NK-92 (cell line): ENCODE results near the gene KCNB1.

ENCODE experiments used
- DNase-seq: peaks from one replicate; lab custom pipeline; 2025; ENCODE audit not compliant: unreplicated experiment; lab: John Stamatoyannopoulos, UW

KCNB1 gene

GRCh38 chr20:49482621-49483017, at the start of gene KCNB1:
Gene KCNB1 (minus strand): TSS chr20:49482668. CDS start chr20:49482480, 188 bp downstream.
- DNase-seq: no peak

GRCh38 chr20:49529470-49529869, 47.0 kb upstream of the KCNB1 start:
- no peak for DNase-seq

DNA sequence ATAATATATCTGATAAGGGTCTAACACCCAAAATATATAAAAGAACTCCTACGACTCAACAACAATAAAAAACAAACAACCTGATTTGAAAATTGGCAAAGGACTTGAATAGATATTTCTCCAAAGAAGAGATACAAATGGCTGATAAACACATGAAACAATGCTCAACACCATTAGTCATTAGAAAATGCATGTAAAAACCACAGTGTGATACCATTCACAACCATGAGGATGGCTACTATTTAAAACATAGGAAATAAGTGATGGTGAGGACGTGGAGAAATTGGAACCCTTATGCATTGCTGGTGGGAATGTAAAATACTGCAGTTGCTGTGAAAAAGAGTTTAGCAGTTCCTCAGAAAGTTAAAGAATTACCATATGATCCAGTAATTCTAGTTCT, 44.1 kb upstream of the KCNB1 start:
- DNase-seq: no peak

DNA sequence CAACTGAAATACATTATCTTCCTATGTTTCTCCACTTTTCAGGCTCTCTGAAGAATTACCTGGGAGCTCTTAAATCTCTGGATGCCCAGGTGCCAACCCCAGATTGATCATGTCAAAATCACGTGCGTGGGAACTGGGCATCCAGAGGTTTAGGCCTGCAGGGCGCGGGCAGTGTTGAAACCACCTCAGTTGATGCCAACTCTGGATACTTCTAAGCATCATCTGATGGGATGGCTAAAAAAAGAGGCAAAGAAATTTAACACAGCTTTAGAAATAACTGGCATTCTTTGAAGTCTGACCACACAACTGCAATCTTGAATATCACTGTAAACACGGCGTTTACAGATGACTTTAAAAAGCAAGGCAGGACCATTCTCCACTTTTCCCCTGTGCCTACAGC, 43.6 kb upstream of the KCNB1 start:
- DNase-seq: no peak

- DNase-seq: no peak
Measured at GRCh38 chr20:49523767-49524360, 41.4 kb upstream of the KCNB1 start.

GRCh38 chr20:49521356-49521755, 38.9 kb upstream of the KCNB1 start:
- DNase-seq: no peak

- DNase-seq: no peak
Measured at GRCh38 chr20:49519777-49520359, 37.4 kb upstream of the KCNB1 start.

GRCh38 chr20:49519212-49519712, 36.8 kb upstream of the KCNB1 start:
- no peak for DNase-seq

DNA sequence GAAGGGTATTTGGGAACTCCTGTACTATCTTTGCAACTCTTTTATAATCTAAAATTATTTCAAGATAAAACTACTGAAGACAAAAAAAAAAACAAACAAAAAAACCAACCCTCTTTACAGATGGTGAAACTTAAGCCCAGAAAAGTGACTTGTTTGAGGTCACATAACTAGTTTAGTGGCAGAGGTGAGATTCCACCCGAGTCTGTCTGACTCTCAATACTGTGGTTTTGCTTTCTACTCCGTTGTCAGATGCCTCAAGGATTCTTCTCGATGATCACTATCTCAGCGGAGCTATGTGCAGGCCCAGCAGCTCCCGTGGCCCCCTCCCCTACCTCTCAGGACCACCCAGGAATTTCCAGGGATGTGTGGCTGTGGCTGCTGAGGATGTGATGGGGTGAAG, 36.1 kb upstream of the KCNB1 start:
- DNase-seq: no peak

GRCh38 chr20:49517805-49518100, 35.3 kb upstream of the KCNB1 start:
- no peak for DNase-seq

DNA sequence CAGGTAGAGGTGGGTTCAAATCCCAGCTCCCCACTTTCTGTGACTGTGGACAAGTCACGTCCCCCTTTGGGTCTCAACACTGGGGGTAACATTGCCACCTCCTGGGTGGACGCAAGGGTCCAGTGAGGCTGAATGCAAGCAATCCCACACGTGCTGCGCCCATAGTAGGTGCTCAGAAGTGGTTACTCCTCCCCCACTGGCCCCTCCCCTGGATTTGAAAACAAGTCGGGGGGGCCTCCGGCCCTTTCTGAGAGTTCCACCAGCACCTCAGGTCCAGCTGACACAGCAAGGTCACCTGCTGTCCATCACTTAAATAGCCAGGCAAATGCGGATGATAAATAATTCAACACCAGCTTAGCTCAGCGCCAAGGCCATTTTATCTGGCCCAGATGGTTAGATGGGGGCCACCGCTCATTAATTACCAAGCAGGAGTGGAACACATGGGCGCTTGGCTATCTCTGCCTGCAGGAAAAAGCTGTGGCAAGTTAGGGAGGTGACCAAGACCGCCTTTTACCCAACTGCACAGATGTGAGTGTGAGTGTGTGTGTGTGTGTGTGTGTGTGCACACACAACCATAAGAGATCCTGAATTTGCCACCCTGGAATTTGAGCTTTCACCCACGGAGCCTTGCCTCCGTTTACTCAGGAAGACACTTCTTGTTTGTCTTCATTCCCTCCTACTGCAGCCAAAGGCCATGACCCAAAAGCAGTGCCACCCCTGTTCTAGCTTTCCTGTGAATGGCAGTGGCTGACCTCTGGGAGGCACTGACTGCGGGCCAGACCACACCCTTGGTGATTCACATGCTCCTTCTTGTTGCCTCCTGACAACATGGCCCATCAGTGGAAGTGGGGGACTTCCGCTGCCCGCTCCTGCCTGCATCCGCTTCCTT, 34.7 kb upstream of the KCNB1 start:
- no peak for DNase-seq

DNA sequence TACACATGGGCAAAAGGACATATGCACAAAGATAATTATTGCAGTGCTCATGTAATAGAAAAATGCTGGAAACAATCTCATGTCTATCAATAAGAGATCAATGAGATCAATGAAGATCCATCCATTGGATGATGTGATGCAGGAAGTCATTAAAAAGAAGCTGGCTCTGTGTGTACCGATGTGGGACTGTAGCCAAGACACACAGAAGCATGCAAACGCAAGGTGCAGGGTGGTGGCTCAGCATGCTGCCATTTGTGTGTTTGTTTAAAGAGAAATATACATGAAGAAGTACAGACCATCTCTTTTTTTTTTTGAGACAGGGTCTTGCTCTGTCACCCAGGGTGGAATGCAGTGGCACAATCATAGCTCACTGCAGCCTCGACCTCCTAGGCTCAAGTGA, 33.1 kb upstream of the KCNB1 start:
- no peak for DNase-seq

GRCh38 chr20:49513517-49513916, 31.0 kb upstream of the KCNB1 start:
- no peak for DNase-seq

DNA sequence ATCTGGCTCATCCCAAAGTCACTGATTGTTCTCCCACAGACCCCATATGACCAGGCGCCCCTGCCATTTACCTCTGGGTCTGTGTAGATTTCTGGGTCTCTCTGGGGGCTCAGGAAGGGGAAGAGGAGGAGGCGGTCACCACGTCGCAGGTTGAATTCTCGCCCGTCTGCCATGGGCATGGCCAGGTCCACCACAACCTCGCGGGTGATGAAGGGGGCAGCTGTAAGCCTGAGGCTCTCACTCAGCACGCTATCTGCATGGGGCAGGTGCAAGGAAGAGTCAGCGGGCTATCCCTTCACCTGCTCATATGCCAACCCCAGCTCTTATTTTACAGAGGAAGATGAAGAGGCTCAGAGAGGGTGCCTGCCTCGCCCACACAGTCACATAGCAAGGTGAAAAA, 30.5 kb upstream of the KCNB1 start:
- DNase-seq: no peak

- DNase-seq: no peak
Measured at GRCh38 chr20:49511788-49512525, 29.5 kb upstream of the KCNB1 start.

- no peak for DNase-seq
Measured at GRCh38 chr20:49510562-49511122, 28.2 kb upstream of the KCNB1 start.

DNA sequence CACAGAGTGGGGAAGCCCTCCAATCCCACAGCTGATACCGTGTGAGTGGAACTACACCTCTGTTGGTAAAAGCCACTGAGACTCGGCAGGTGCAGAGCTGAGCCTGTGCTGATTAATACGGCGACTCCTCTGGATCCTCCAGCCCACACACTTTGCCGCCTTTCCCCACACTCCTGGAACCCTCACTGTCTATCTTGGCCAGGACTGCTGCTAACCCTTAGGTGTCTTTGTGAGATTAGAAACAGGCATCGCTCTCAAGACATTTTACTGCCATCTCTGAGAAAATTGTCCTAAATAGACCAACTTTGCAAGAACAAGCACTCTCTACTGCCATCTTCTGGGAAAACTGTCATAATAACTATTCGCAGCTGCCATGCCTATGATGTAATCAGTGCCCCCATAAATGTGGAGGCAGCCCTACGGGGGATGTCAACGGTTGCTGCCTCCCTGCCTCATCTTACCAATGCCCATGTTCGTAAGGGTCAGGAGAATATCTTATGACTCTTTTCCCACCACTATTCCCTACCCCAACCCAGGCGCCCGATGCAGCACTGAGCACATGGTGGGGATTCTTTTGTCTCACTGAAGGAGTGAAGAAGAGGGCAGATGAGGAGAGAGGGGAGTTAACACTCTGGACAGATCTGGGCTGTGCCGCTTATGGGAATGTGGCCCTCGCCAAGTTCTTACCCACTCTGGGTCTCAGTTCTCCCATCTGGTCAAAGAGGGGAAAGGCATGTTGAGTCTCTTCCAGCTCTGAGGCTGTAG, 26.1 kb upstream of the KCNB1 start:
- DNase-seq: no peak

- DNase-seq: no peak
Measured at GRCh38 chr20:49507741-49508434, 25.4 kb upstream of the KCNB1 start.

- DNase-seq: no peak
Measured at GRCh38 chr20:49505518-49505917, 23.1 kb upstream of the KCNB1 start.

DNA sequence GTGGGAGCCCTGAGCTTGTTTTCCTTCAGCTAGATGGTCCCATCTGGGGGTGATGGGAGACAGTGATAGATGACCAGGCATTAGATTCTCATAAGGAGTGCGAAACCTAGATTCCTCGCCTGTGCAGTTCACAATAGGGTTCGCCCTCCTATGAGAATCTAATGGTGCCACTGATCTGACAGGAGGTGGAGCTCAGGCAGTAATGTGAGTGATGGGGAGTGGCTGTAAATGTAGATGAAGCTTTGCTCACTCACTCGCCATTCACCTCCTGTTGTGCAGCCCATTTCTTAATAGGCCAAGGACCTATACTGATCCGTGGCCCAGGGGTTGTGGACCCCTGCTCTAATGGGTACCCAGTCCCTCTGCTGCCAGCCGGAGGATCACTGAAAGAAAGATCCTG, 20.7 kb upstream of the KCNB1 start:
- DNase-seq: no peak
